Stimulated activated CD8-positive, alpha-beta memory T cell treated with anti-CD3 and anti-CD28 coated beads, Interleukin-12 subunit alpha, Interleukin-12 subunit beta, amount 100 ng/mL, for 4 hours (primary cell): ENCODE results near the gene KLHL40.
"Not testable (repeated sequence)": the region's sequence is repeated elsewhere in the genome, so short reads cannot be mapped to it uniquely, and the experiment has no call there.

ENCODE experiments used
- DNase-seq: peaks from one replicate; pipeline ENCODE4 v3.0.0-alpha.2; 2020; ENCODE audit warnings: low read depth

Gene KLHL40

DNA sequence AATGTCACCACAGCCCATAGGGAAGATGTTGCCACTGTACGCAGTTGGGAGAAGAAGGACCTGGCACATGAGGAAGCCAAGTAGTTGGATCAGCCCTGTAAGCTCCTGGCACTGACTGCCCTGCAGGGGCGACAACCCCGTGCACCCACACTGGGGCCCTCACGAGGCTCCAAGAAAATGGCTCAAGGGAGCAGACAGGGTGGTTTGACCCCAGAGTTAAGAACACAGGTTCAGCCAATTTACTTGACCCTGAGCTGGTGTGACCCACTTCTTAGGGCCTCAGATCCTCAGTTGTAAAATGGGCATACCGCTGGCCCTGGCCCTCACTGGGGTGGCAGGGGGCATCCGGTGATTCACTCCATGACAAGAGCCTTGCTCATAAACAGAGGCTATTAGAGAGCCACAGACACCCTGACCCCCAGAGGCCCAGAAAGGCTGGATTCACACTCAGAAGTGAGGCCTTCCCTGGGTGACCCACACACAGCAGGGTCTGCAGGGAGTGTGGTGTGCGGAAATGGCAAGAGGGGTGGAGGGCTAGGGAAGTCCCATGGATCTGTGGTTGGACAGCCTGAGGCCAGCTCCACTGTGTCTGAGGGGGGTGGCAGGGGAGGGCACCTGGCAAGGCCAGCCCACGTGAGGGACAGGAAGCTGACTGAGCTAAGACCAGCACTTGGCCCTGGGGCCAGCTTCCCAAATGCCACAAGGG lies 19.0 kb downstream of the KLHL40 start:
- DNase-seq: no peak

DNA sequence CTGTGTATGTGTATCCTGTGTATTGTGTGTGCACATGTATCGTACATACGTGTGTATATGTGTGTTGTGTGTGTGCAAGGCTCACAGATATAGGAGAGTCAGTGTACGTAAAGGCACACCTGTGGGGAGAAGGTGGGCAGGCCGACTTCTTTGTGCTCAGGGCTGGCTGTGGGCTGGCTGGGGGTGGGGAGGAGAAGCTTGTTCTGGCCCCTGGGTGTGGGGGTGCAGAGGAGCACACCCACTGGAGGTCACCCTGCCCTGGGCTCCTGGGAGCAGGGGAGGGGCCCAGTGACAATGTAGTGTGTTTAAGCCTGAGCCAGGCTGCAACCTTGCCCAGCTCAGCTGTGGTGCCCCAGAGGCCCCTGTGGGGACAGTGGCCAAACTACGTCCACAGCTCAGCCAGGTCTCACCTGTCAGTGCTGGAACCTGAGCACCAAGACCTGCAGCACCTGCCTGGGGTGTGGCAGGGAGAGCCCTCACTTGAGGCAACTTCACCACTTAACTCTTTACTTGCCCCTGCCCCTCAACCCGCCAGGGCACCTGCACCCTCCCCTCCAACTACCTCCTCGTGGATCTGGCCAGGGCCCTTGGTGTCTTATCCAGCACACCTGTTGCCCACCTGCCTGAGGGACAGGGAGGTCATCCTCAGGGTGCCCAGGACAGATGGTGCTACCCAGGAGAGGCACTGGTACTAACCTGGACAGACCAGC lies 19.9 kb downstream of the KLHL40 start:
- no peak for DNase-seq

- no peak for DNase-seq
Observed at GRCh38 chr3:42705962-42706585, 20.7 kb downstream of the KLHL40 start.

- no peak for DNase-seq
Observed at GRCh38 chr3:42706721-42707619, 21.6 kb downstream of the KLHL40 start.

- no peak for DNase-seq
Observed at GRCh38 chr3:42707620-42708355, 22.5 kb downstream of the KLHL40 start.

GRCh38 chr3:42708611-42709151 lies 23.3 kb downstream of the KLHL40 start:
- no peak for DNase-seq

GRCh38 chr3:42709621-42710020 lies 24.3 kb downstream of the KLHL40 start:
- no peak for DNase-seq

- DNase-seq: no peak
Observed at GRCh38 chr3:42710323-42711021, 25.1 kb downstream of the KLHL40 start.

- no peak for DNase-seq
Observed at GRCh38 chr3:42711491-42712343, 26.4 kb downstream of the KLHL40 start.

- DNase-seq: no peak
Observed at GRCh38 chr3:42712344-42712648, 27.0 kb downstream of the KLHL40 start.

DNA sequence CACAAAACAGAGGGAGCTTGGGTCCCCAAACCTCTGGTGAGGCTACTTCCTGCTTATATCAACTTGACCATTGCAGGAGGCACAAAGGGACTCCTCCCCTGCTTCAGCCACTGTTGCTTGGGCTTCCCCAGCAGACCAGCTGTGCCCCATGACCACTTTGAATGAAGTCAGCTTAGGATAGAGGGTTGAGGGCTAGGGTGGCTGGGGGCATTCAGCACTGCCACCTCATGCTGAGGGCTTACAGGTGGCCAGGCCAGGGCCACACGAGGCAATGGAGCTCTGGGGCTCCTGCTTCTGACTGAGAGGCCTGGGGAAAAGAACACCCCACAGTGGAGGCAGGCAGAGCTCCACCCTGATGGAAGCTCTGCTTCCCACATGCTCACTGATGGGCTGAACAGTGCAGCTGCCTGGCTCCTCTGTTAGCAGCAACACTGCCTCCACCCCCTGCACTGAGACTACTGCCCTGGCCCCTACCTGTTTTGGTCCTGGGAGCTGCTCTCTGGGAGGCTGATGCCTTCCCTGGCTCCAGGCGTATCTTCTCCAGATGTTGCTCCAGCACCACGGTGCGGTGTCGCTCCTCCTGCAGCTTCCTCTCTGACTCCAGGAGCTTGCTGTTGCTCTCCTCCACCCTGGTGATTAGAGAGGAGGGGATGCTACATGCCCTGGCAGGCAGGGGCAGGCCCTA lies 27.5 kb downstream of the KLHL40 start:
- no peak for DNase-seq

DNA sequence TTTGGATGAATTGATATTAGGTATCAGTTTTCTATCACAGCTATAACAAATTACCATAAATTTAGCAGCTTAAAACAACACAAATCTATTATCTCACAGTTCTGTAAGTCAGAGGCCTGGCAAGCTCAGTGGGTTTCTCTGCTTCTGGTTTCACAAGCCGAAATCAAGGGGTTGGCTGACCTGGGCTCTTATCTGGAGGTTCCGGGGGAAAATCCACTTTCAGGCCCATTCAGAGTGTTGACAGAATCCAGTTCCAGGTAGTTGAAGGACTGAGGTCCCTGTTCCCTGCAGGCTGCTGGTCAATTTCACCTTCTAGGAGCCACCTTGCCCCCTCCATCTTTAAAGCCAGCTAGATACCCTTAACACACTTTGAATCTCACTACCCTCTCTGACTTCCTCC lies 28.4 kb downstream of the KLHL40 start:
- DNase-seq: no peak

DNA sequence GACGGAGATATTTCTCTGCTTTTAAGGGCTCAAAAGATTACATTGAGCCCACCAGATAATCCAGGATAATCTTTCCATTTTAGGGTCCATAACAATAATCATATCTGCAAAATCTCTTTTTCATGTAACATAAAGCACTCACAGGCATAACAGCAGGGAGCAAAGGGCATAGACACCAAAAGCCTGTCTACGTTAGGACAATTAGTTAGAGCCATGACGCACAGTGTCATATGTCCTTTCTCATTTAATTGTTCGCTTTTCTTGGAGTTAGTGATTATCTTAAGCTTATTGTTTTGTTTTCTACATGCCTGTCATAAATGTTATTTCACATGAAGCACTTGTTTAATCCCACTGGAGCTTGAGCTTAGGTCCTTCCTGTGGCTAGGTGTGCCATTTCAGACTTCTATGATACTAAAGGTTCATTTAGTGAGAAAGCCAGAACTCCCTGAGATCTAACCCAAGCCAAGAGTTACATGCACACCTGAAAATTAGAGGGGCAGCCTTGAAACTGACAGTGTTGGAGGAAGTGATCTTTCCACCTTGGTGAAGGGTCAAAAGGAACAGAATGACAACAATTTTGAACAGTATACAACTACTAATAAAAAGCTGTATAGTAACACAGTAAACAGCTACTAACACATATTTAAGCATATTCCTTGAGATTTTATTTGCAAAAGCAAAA lies 29.0 kb downstream of the KLHL40 start:
- DNase-seq: no peak

GRCh38 chr3:42717306-42717705 lies 32.0 kb downstream of the KLHL40 start:
- DNase-seq: no peak

GRCh38 chr3:42718338-42718737 lies 33.0 kb downstream of the KLHL40 start:
- no peak for DNase-seq

DNA sequence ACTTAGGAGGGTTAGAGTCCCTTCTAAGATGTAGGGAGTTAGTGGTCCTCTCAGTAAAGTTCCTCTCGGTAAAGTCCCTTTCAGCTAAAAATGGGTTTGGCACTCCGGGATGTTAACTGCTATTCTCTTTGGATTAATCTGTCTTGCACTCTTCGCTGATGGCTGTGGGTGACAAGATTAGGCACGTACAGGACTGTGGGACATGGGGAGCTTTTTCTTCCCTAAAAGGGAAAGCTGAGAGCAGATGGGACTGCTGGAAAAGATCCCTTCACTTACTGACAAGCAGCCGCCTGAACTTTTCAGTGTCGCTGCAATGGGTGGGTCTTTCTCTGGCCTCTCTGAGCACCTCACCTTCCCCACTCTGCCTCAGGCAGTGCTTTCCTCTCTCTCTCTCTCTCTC lies 33.7 kb downstream of the KLHL40 start:
- DNase-seq: no peak

DNA sequence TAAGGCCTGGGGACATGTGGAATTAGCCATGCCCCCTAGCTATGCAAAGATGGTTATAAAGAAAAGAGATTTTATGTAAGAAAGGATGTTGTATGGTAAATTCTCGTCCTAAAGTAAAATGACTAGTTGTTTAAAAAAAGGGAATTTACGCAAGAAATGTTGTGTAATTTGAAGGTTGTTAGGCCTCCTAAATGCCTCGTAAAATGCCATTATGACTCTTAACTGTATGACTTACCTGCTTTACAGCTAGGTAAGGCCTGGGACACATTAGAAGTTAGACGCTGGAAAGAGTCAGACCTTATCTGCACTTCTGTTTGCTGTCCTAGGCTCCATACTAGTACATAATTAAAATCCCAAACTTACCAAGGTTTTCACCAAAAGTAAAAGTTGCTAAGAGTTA lies 34.8 kb downstream of the KLHL40 start:
- no peak for DNase-seq

DNA sequence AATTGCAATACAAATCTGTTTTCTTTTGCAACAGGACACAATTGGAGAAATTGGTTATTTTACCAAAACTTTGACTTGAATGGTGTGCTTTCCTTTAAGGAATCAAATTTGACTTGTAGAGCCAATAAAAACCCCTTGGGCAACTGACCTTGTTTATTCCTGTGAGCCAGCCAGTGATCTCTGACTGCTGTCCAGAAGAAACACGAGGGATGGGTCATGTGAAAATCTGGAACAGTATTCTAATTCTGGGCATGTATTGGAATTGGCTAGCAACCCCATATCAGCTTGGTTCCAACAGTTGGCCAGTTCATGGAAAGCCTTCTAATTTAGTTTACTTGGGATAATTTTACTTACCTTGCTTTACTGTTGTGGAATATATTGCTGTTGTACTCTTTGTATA lies 36.4 kb downstream of the KLHL40 start:
- no peak for DNase-seq

DNA sequence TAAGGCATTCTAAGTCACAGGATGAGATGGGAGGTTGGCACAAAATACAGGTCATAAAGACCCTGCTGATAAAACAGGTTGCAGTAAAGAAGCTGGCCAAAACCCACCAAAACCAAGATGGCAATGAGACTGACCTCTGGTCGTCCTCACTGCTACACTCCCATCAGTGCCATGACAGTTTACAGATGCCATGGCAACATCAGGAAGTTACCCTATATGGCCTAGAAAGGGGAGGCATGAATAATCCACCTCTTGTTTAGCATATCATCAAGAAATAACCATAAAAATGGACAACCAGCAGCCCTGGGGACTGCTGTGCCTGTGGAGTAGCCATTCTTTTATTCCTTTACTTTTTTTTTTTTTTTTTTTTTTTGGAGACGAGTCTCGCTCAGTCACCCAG lies 37.1 kb downstream of the KLHL40 start:
- DNase-seq: not testable (repeated sequence)
